ENCODE measurements around the gene SAMD1. TPM values are rescaled to one million over a fixed set of nuclear protein-coding genes. Genes with fewer than 3 reads are reported as not detected.

SAMD1 gene
- total RNA-seq, 1 experiment from 2014 or later, result 62.2 TPM

DNA sequence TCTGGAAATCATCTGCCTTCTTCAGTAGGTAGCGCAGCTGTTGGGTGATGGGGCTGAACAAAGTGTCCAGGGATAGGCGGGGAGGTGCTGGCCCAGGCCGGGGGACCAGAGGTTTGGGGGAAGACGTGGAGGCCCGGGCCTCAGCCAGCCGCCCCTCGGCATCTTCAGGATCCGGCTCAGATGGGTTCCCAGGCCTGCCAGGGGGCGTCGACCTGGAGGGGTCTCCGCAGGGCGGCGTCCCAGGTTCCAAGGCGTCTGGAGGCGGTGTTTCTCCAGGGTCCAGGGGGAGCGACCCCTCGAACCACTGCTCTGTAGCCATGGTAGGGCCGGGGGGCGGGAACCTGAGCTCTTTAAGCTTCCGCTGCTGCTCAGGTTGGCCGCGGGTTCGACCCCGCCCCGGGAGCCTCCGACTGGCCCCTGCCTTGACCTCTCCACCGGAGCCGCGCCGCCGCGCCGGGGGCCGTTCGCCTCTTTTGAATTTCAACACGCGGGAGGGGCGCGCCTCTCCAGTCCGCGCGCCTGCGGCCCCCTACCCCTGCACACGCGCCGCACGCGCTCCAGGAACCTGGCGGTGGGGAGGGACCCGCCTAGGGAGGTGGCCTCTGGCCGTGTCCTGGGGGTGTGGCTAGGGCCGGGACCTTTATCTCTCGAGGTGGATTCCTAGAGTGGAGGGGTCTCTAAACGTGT lies 5.1 kb downstream of the SAMD1 start, which contains the start of gene C19orf67:
C19orf67 (minus strand) TSS at position 475 of the 687 bp plus-strand sequence; CDS start at position 319, 156 bp downstream.
- TF ChIP-seq, protein P1, sequence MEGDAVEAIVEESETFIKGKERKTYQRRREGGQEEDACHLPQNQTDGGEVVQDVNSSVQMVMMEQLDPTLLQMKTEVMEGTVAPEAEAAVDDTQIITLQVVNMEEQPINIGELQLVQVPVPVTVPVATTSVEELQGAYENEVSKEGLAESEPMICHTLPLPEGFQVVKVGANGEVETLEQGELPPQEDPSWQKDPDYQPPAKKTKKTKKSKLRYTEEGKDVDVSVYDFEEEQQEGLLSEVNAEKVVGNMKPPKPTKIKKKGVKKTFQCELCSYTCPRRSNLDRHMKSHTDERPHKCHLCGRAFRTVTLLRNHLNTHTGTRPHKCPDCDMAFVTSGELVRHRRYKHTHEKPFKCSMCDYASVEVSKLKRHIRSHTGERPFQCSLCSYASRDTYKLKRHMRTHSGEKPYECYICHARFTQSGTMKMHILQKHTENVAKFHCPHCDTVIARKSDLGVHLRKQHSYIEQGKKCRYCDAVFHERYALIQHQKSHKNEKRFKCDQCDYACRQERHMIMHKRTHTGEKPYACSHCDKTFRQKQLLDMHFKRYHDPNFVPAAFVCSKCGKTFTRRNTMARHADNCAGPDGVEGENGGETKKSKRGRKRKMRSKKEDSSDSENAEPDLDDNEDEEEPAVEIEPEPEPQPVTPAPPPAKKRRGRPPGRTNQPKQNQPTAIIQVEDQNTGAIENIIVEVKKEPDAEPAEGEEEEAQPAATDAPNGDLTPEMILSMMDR (conservative IDR thresholded peaks at IDR 0.05; ENCODE audit: low read depth, low read length), result no peak
- TF ChIP-seq EZH2 (IDR thresholded peaks at IDR 0.05; ENCODE audit: low read length, unreplicated experiment), result no peak
- TF ChIP-seq EZH2phosphoT487 (IDR thresholded peaks at IDR 0.05; ENCODE audit: borderline replicate concordance, low read length), result no peak
- no peak within 1 kb of the TSS for H3K27ac ChIP-seq (ENCODE audit: low read length)
- no peaks in the 10 kb centered on the region; the same call in 1 of the 2 replicates for H3K36me3 ChIP-seq (ENCODE audit: low read depth, low read length)
- no peaks in the 10 kb centered on the region for H3K9me2 ChIP-seq (replicated peaks; ENCODE audit: low read length)
- no peak for DNase-seq
- intact Hi-C loops (cut with micrococcal nuclease), result no loop called here
- no peaks in the 10 kb centered on the region for H3F3A ChIP-seq (ENCODE audit: low read length, unreplicated experiment)
- ChIA-PET CTCF (no interaction called here), POLR2A (ENCODE audit: unreplicated experiment) (no interaction called here)
- no peaks in the 10 kb centered on the region for H3K27me3 ChIP-seq (ENCODE audit: low read length)
- H3K9me3 ChIP-seq (ENCODE audit: low read length), result no peaks in the 10 kb centered on the region
- BruUV-seq (replicated peaks), result no TSS peak
- H4K20me1 ChIP-seq (ENCODE audit: low read length), result no peaks in the 10 kb centered on the region
- no peak within 1 kb of the TSS for H3K9ac ChIP-seq (ENCODE audit: low read length)
- H3K79me2 ChIP-seq (ENCODE audit: low read length), result peaks cover 10% of the 10 kb centered on the region
- H2AFZ ChIP-seq (ENCODE audit: low read length), result no peak within 1 kb of the TSS
- H3K4me3 ChIP-seq (ENCODE audit: low read length), result no peak within 1 kb of the TSS
- ATAC-seq, result no peak
- no peak within 1 kb of the TSS for H3K4me2 ChIP-seq (ENCODE audit: low read length)
- peaks cover 10% of the 10 kb centered on the region for H3K4me1 ChIP-seq (ENCODE audit: insufficient read depth, low read length)

- Histone ChIP-seq H2AFZ (ENCODE audit: low read length) (no peak overlapping the region), H3K9ac (ENCODE audit: low read length) (no peak overlapping the region), H3K4me2 (ENCODE audit: low read length) (peak overlapping the region; percentile 92), H3K9me2 (replicated peaks; ENCODE audit: low read length) (no peaks in the 10 kb centered on the region), H3K36me3 (ENCODE audit: low read depth, low read length) (no peaks in the 10 kb centered on the region), H3K9me3 (ENCODE audit: low read length) (no peaks in the 10 kb centered on the region), H3K4me1 (ENCODE audit: insufficient read depth, low read length) (peaks cover 15% of the 10 kb centered on the region), H4K20me1 (ENCODE audit: low read length) (no peaks in the 10 kb centered on the region), H3K27ac (ENCODE audit: low read length) (no peak overlapping the region), H3K27me3 (ENCODE audit: low read length) (no peaks in the 10 kb centered on the region), H3K4me3 (ENCODE audit: low read length) (peak overlapping the region; percentile 87; the same call in 1 of the 2 replicates), H3F3A (ENCODE audit: low read length, unreplicated experiment) (no peaks in the 10 kb centered on the region), H3K79me2 (ENCODE audit: low read length) (peaks cover 15% of the 10 kb centered on the region)
- ChIA-PET CTCF (interaction anchor here (0.5 kb wide), 1 partner anchor 179 kb away, joined by 3 read pairs; no protein-coding TSS in a partner anchor), POLR2A (ENCODE audit: unreplicated experiment) (interaction anchor here (0.6 kb wide), 1 partner anchor 154 kb away, joined by 3 read pairs; no protein-coding TSS in a partner anchor)
- intact Hi-C loops (cut with micrococcal nuclease), result no loop called here
- BruUV-seq (replicated peaks), result no TSS peak
- DNase-seq, result no peak
- no peak for TF ChIP-seq EZH2 (IDR thresholded peaks at IDR 0.05; ENCODE audit: low read length, unreplicated experiment)
- TF ChIP-seq, protein P1 (conservative IDR thresholded peaks at IDR 0.05; ENCODE audit: low read depth, low read length), result no peak
- TF ChIP-seq EZH2phosphoT487 (IDR thresholded peaks at IDR 0.05; ENCODE audit: borderline replicate concordance, low read length), result no peak
- no peak for ATAC-seq
Measured at GRCh38 chr19:14082675-14082960, 7.9 kb downstream of the SAMD1 start.

Measured in PC-3 (cell line).